HG03378 (cell line): ENCODE data around the gene CASD1.

Source experiments
- ATAC-seq: cut with Tn5 transposase; IDR thresholded peaks from one replicate; pipeline ENCODE4 v1.9.1; 2021; ENCODE audit warnings: mild to moderate bottlenecking, moderate library complexity; ENCODE audit not compliant: unreplicated experiment

Gene CASD1

GRCh38 chr7:94509264-94509886 lies at the start of gene CASD1:
Gene CASD1, plus strand, starts transcription at chr7:94509809. Its CDS starts 276 bp downstream, at chr7:94510085.
- ATAC-seq, result peak; percentile 38

GRCh38 chr7:94466516-94466915 lies 43.1 kb upstream of the CASD1 start:
- no peak for ATAC-seq

- ATAC-seq, result no peak
Observed at GRCh38 chr7:94471604-94472003, 38.0 kb upstream of the CASD1 start.

- ATAC-seq, result no peak
Observed at GRCh38 chr7:94472608-94473007, 37.0 kb upstream of the CASD1 start.

- no peak for ATAC-seq
Observed at GRCh38 chr7:94476251-94476840, 33.3 kb upstream of the CASD1 start.

- no peak for ATAC-seq
Observed at GRCh38 chr7:94477878-94478277, 31.7 kb upstream of the CASD1 start.

GRCh38 chr7:94478648-94479214 lies 30.9 kb upstream of the CASD1 start:
- no peak for ATAC-seq

GRCh38 chr7:94481279-94481678 lies 28.3 kb upstream of the CASD1 start:
- ATAC-seq, result no peak

GRCh38 chr7:94482796-94483195 lies 26.8 kb upstream of the CASD1 start:
- no peak for ATAC-seq

- ATAC-seq, result no peak
Observed at GRCh38 chr7:94483843-94484242, 25.8 kb upstream of the CASD1 start.

GRCh38 chr7:94486216-94486615 lies 23.4 kb upstream of the CASD1 start:
- ATAC-seq, result no peak

GRCh38 chr7:94491410-94491809 lies 18.2 kb upstream of the CASD1 start:
- no peak for ATAC-seq

GRCh38 chr7:94492601-94493000 lies 17.0 kb upstream of the CASD1 start:
- peak; percentile 99 for ATAC-seq

GRCh38 chr7:94497874-94498670 lies 11.5 kb upstream of the CASD1 start:
- no peak for ATAC-seq

- ATAC-seq, result no peak
Observed at GRCh38 chr7:94498918-94499317, 10.7 kb upstream of the CASD1 start.

- ATAC-seq, result no peak
Observed at GRCh38 chr7:94507462-94507861, 2.1 kb upstream of the CASD1 start.

GRCh38 chr7:94507962-94508361 lies 1.6 kb upstream of the CASD1 start:
- no peak for ATAC-seq

- peak; percentile 66 for ATAC-seq
Observed at GRCh38 chr7:94509887-94510581, 425 bp downstream of the CASD1 start.

- ATAC-seq, result peak; percentile 17
Observed at GRCh38 chr7:94510582-94511496, 1.2 kb downstream of the CASD1 start.

- no peak for ATAC-seq
Observed at GRCh38 chr7:94511718-94512117, 2.1 kb downstream of the CASD1 start.
